PC-9 (cell line): ENCODE measurements around the gene PNPO.

ENCODE experiments used
- EZH2 ChIP-seq: fragments of 200-600 bp; sonication (generic); IDR thresholded peaks from 2 replicates; pipeline ENCODE4 v1.8.0; 2017; ENCODE audit warnings: antibody characterized with exemption, low read depth
- TF ChIP-seq, protein P1 (sequence below): fragments of 200-600 bp; sonication (generic); conservative IDR thresholded peaks from 2 replicates; pipeline ENCODE4 v1.6.1; 2017; ENCODE audit warnings: mixed run types, antibody characterized with exemption, mild to moderate bottlenecking, moderate library complexity

GRCh38 chr17:47990962-47991731, 49.8 kb downstream of the PNPO start:
- TF ChIP-seq, protein P1, sequence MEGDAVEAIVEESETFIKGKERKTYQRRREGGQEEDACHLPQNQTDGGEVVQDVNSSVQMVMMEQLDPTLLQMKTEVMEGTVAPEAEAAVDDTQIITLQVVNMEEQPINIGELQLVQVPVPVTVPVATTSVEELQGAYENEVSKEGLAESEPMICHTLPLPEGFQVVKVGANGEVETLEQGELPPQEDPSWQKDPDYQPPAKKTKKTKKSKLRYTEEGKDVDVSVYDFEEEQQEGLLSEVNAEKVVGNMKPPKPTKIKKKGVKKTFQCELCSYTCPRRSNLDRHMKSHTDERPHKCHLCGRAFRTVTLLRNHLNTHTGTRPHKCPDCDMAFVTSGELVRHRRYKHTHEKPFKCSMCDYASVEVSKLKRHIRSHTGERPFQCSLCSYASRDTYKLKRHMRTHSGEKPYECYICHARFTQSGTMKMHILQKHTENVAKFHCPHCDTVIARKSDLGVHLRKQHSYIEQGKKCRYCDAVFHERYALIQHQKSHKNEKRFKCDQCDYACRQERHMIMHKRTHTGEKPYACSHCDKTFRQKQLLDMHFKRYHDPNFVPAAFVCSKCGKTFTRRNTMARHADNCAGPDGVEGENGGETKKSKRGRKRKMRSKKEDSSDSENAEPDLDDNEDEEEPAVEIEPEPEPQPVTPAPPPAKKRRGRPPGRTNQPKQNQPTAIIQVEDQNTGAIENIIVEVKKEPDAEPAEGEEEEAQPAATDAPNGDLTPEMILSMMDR, result no peak
- TF ChIP-seq EZH2, result no peak
